GM18499 (cell line): ENCODE data around the gene LRIG2.
"Not testable (repeated sequence)": the region's sequence is repeated elsewhere in the genome, so short reads cannot be mapped to it uniquely, and the experiment has no call there.

Source experiments
- ATAC-seq: cut with Tn5 transposase; IDR thresholded peaks from one replicate; pipeline ENCODE4 v1.9.1; 2021; ENCODE audit warnings: moderate number of reproducible peaks; ENCODE audit not compliant: insufficient read depth, unreplicated experiment

LRIG2 gene

GRCh38 chr1:113124366-113124765, 51.4 kb downstream of the LRIG2 start:
- no peak for ATAC-seq

DNA sequence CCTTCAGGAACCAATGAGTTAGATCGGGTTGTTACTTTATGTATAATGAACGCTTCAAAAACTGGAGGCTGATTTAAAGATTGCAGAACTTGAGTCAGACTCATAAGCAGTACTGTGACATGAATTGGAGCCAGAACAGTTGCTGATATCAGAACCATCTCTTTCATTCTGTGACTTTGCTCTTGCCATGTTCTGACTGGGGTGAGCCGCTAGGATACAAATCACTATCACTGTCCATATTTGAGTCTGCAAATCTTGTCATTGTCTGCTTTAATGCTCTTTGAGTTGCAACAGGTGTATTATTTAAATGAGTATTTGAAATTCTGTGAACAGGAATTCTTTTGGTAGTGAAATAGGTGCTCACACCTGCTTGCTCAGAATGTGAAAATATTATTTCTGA, 52.5 kb downstream of the LRIG2 start:
- no peak for ATAC-seq

DNA sequence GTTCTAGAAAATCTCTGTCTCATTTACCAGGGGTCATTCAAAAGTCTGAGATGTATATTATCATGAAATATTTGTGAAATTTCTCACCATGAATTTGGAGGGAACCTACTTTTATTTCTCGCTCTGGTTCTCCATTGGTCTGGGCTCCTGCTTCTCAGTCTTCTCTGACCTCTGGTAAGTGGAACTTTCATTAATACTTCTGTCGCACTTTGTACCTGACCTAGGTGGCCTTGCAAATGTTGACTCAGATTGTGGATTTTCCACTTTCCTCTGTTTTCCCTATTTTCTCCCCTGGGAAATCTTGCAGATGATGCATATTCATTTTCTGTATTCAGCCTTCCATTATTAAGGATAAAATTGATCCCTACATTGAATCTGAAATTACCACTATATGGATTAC, 53.2 kb downstream of the LRIG2 start:
- ATAC-seq, result no peak

- ATAC-seq, result no peak
These were observed 55.1 kb downstream of the LRIG2 start for GRCh38 chr1:113128116-113128515.

DNA sequence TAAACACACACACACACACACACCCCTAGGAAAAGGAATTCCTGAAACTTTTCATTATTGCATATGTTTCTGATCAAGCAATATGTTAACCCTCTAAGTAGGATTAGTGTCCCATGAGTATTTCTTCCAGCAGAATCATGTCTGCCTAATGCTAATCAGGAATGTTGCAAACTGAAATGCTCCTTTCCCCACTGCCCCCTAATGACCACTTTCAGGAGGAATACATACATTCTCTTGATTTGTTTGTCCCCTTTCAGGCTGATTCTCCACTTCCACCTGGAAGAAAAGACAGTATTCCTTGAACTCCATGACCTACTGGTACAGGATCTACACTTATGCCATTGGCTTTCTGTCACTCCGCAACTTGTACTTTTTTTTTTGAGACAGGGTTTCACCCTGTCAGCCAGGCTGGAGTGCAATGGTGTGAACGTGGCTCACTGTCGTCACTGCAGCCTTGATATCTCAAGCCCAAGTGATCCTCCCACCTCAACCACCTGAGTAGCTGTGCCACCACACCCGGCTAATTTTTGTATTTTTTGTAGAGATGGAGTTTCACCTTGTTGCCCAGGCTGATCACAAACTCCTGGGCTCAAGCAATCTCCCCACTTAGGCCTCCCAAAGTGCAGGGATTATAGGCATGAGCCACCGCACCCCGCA, 56.7 kb downstream of the LRIG2 start:
- ATAC-seq, result no peak

DNA sequence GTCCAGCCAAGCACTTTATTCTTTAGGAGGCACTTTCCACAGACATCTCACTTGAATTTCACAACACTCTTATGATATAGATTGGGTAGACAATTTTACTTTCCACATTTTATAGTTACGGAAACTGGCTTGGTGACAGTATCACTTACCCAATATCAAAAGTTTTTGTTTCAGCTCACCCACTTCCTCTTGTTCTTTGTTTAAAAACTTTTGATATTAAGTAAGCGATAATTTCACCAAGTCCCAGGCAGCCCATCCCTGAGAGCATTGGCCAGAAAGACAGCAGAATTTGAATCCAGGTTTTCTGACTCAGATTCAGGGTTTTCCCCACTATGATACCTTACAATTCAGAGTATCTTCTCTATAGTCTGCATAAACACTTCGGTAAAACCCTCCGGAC, 60.0 kb downstream of the LRIG2 start:
- ATAC-seq, result no peak

DNA sequence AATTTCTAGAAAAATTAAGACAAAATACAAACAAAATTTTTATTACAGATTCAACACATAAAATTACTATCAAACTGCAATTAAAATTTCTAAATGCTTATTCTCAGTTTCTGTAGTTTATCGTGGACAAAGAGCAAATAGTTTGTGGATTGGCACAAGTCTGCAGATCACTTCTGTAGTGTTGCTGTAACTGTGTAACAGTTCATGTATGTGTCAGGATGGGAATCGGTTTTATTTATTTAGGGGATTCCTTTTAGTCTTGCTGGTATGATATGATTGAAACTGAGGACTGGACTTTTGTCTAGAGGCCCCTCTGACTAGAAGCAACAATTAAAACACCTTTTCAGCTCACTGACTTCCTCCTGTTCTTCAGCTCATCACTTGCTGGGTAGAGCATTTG, 60.8 kb downstream of the LRIG2 start:
- no peak for ATAC-seq

- no peak for ATAC-seq
These were observed 62.5 kb downstream of the LRIG2 start for GRCh38 chr1:113135460-113135859.

DNA sequence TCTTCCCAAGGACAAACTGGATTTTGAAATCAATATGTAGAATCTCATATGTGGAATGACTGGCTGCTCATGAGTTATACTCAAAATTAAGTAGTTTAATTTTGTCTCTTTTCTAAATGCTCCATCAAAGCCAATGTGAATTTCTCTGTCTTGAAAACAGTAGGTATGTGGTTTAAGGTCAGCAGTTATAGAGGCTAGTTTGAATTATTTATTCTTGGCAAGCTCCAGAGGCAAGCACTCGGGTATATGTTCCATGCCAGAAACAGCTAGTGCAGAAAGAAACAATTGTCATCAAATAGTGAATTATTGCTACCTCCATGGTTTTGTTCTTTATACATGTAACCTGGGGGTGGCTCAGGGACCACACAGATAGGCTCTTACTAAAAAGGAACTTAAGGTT, 63.5 kb downstream of the LRIG2 start:
- ATAC-seq, result no peak

DNA sequence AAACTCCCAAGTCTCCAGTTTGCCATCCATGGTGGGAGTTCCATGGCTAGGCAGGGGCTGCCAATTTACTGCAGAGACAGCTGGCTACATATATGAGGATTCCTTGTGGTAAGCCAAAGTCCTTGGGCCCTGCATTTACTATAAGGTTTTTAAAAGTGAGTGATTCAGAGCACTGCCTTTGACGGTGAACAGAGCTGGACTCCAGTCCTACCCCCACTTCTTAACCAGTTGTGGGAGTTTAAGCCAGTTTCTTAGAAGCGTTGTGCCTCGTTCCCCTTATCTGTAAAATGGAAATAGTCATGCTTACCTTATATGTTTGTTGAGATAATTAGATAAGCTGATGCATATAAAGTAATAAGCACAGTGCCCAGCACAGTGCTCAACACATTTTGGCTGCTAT, 64.6 kb downstream of the LRIG2 start:
- no peak for ATAC-seq

DNA sequence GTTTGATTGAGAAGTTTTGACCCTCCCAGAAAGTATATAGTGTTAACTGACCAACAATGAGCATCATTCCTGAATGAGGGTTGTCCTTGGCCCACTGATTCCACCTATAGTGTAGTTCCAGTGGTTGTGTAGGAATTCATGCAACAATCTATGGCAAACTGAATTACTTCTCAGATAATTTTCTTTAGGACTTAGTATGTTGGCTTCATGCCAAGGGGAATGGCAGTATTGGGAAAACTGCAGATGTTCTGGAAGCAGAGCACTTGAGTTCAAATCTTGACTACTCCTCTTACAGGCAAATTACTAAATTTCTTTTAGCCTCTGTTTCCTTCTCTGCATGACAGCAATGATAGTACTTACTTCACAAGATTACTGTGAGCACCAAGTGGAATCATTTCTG, 65.8 kb downstream of the LRIG2 start:
- no peak for ATAC-seq

- no peak for ATAC-seq
These were observed 67.2 kb downstream of the LRIG2 start for GRCh38 chr1:113140176-113140575.

DNA sequence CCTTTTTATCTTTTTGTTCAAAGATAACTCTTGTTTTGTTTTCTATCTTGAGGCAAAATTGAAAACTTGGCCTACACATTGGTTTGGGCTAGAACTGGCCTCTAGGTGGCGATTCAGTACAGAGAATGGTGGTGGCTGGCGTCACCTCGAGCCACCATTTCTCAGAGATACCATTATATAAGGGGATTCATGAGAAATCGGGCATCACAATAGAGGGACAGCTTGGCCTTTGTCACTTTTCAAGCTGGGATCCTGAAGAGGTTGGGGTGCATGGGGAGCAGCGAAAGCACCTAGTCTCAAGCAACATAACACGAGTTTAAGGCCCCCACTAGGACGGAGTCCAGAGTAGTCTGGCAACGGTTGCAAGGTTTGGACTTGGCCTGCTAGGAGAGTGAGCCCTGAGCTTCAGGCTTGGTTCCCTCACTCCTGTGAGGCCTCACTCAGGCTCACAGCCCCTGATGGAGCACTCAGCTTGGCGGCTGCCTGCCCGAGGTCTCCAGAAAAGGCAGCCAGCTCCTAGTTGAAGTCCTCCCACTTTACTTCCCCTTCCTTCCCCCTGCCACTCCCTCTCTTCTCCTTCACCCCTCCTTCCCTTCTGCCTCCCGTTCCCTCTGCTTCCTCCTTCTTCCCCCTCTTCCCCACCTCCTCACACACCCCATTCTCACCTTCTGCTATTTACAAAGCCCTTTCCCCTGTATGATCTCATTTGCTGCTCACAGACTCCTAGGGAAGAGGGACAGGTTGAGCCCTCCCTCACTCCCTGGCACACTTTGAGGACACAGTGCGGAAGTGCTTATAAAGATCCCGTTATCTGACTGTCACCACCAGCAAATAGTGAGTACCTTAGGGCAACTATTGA, 67.8 kb downstream of the LRIG2 start:
- ATAC-seq, result no peak

DNA sequence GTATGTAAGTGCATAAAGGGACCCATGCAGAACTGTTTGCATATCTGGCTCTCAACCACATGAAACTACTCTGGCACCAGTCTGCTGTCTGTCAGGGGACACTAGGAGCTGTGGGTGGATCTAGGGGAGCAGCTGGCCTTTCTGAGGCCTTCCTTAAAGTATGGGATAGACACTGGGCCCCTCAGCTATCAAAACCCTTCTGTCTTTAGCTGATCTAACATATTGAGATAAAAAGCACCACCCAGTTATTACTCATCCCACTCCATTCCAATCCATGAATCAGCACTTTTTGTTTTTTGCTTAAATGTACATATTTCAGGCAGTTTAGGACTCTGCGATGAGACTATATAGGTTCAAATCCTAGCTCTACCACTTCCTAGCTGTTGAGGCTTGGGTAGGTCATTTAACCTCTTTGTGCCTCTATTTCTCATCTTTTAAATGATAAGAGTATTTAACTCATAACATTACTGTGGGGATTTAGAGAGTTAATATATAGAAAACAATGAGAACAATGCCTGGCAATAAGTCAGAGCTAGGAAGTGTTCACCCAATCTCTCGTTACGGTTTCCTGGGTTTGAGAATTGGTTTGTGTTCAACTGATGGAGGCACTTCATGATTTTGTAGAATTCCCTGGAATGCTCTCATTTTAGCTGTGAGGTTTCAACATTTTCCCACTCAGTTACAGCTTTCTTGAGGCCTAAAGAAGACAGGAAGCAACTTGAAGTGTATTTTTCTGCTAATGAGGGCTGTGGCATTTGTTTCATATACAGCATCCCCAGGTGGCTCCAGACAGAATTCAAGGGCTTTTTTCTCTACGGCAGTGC, 68.9 kb downstream of the LRIG2 start:
- no peak for ATAC-seq

- ATAC-seq, result no peak
These were observed 69.8 kb downstream of the LRIG2 start for GRCh38 chr1:113142791-113143190.

DNA sequence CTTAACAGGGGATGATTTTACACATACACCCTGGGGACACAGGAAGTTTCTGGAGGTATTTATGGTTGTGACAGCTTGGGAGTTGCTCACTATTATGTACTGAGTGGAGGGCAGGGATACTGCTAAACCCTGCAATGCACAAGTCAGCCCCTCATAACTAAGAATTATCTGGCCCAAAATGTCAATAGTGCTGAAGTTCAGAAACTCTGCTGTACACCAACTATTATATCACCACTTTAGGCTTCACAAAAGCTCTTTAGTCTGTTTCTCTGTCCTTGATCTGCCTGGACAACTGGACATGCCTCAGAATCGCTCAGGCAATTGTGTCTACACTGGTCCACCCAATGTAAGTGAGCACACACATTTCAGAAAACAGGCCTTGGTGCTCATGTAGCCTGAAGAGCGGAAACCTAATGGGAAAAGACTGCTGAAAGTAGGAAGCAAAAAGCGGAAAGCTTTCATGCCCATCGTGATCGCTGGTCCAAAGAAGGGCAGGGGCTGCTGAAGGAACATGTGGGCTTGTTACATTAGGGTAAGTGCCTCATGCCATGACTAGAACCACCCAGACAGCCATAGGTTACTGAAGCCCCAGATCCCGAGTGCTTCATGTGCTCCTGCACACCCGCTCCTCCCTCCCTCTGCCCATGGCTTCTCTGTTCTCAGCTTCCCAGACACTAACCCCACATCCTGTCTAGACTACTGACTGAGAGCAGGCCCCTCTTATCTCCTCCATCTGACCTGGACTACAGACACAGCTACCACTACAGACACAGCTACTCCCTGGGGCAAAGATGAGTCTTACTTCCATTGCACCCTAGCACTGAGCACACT, 73.5 kb downstream of the LRIG2 start:
- ATAC-seq, result no peak

GRCh38 chr1:113147073-113147625, 74.2 kb downstream of the LRIG2 start:
- ATAC-seq, result no peak

- ATAC-seq, result no peak
These were observed 74.8 kb downstream of the LRIG2 start for GRCh38 chr1:113147826-113148225.

- not testable (repeated sequence) for ATAC-seq
These were observed 77.5 kb downstream of the LRIG2 start for GRCh38 chr1:113150494-113150893.
